Suppressor macrophage treated with lipopolysaccharide for 1 hour (primary cell): ENCODE results near the gene TBCD.

Source experiments
- DNase-seq, 3 donors: peaks; one replicate each; pipeline ENCODE4 v3.0.0-alpha.2; 2020 to 2022

Gene TBCD

DNA sequence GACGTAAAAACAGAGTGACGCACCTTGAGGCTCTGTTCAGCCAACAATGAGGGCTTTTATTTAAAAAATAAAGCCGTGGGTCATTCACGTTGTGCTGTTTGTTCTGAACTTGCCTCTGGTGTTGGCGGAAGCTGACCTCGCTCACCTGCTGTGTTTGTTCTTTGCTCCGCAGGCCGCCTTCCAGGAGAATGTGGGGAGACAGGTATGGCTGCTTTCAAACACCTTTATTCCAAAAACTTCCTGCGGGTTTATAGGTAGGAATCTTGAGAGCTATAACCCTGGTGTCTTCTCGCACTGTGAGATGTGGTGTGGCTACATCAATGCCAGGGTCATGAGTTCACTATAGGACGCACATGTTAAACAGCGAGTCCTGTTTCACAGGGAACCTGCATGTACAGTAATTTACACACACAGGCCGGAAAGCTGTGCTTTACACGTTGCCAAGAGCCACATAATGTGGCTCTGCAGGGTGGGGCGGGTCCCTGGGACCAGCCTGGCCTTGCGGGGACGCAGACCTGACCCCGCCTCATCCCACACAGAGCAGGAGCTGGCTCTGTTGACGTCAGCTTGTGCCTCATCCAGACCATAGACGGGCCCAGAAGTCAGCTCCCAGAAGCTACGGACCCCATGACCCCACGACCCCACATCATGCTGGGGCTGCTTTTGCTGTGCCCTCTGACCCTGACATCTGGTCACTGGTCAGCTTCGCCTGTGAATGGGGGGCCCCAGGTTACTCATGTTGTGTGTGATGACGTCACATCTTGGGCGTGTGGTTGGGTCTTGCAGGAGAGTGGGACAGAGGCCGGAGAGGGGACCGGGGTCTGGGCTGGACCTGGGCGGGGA, 137.9 kb downstream of the TBCD start:
- no peak for DNase-seq

GRCh38 chr17:82890339-82890730, 138.5 kb downstream of the TBCD start:
- DNase-seq, result no peak

DNA sequence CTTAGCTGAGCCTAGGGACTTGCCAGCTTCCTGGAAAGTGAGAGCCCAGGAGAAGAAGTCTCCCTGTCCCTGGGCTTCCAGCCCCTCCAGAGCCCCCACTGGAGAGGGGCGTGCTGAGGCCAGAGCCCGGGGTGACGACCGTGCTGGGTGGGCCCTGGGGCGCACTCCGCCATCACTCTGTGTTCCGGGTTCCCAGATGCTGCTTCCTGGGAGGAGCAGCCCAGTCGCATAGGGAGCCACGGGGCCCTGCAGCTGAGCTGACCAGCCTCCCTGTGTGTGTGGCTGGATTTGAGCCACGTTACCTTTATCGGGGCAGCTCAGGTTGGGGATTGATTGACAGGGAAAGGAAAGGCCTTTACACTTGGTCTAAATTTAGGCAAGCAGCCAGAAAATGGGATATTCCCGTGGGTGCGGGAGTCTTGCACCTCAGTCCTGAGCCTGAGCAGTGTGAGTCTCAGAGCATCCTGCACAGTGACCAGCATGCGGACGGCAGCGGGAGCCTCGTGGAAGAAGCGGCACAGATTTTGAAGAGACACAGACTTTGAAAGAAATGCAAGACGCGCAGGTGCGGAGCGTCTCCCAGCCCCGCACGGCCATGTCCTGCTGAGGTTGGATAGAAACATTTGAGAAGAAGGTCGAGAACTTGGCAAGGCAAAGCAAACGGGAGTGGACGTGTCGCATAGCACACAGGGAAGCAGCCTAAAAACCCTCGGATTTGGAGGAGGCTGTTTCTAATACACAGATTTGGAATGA, 139.2 kb downstream of the TBCD start:
- DNase-seq, result no peak

GRCh38 chr17:82891911-82892310, 140.0 kb downstream of the TBCD start:
- no peak for DNase-seq

GRCh38 chr17:82892899-82893565, 141.2 kb downstream of the TBCD start:
- DNase-seq, result no peak

- DNase-seq, result peak in 1 of 3 donors; percentile 47
These were observed 141.9 kb downstream of the TBCD start for GRCh38 chr17:82893779-82894178.

- no peak for DNase-seq
These were observed 142.5 kb downstream of the TBCD start for GRCh38 chr17:82894389-82894788.

- no peak for DNase-seq
These were observed 143.2 kb downstream of the TBCD start for GRCh38 chr17:82895087-82895486.

DNA sequence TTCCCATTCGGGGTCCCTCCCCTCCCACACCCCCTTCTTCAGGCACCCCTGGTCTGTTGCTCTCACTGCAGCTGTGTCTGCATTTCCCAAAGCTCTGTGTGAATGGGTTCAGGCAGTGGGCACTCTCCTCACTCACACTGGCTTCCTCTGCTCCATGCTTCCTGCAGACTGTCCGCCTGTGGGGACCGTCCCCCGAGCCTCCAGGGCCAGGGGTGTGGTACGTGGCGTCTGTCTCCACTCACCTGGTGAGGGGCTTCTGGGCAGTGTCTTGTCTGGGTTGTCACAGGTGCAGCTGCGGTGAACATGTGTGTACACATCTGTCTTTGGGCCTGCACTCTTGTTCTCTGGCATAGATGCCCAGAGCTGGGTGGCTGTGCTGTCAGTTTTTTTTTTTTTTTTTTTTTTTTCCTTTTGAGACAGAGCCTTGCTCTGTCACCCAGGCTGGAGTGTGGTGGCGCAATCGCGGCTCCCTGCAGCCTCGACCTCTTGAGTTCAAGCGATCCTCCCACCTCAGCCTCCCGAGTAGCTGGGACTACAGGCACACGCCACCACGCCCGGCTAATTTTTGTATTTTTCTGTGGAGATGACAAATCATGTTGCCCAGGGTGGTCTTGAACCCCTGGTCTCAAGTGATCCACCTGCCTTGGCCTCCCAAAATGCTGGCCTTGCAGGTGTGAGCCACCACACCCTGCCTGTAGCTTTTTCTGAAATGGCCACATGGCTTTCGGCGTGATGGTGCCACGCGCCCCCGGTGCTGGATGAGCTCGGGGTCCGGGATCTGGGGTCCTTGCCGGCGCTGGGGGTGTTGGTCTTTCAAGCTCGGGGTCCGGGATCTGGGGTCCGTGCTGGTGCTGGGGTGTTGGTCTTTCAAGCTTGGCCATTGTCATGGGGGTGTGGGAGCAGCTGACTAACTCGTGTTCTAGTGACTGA, 144.5 kb downstream of the TBCD start:
- DNase-seq, result no peak

- DNase-seq, result no peak
These were observed 145.8 kb downstream of the TBCD start for GRCh38 chr17:82897514-82898249.

GRCh38 chr17:82898976-82899514, 147.2 kb downstream of the TBCD start:
- DNase-seq, result no peak

- no peak for DNase-seq
These were observed 148.1 kb downstream of the TBCD start for GRCh38 chr17:82899941-82900340.

DNA sequence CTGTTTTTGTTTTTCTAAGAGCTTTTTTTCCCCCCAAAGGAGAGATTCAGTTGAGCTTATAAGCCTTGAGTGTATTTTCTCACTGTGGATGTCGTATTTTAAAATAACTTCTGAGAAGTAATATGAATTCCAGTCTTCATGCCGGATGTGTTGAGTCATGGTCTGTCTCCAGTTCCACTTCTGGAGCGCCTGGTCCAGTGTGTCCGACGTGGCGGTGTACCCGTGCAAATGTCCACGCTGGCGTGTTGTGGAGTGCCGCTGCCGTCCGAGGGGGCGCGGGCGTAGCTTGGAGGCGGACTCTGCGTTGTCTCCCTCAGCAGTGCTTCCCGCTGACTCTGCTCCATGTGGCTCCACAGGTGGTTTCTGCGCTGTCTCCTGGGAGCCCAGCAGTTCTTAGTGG, 148.9 kb downstream of the TBCD start:
- no peak for DNase-seq

DNA sequence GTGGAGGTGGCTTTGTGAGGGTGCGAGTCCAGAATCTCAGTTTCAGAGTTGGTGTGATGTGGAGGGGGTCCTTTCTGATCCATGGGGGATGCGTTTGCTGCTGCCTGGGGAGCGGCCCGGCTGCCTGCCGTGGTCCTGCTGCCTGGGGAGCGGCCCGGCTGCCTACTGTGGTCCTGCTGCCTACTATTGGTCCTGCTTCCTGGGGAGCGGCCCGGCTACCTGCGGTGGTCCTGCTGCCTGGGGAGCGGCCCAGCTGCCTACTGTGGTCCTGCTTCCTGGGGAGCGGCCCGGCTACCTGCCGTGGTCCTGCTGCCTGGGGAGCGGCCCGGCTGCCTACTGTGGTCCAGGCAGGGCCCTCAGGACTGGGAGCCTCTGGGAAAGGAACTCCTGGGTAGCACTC, 149.5 kb downstream of the TBCD start:
- no peak for DNase-seq

- DNase-seq, result no peak
These were observed 150.0 kb downstream of the TBCD start for GRCh38 chr17:82901856-82902255.

DNA sequence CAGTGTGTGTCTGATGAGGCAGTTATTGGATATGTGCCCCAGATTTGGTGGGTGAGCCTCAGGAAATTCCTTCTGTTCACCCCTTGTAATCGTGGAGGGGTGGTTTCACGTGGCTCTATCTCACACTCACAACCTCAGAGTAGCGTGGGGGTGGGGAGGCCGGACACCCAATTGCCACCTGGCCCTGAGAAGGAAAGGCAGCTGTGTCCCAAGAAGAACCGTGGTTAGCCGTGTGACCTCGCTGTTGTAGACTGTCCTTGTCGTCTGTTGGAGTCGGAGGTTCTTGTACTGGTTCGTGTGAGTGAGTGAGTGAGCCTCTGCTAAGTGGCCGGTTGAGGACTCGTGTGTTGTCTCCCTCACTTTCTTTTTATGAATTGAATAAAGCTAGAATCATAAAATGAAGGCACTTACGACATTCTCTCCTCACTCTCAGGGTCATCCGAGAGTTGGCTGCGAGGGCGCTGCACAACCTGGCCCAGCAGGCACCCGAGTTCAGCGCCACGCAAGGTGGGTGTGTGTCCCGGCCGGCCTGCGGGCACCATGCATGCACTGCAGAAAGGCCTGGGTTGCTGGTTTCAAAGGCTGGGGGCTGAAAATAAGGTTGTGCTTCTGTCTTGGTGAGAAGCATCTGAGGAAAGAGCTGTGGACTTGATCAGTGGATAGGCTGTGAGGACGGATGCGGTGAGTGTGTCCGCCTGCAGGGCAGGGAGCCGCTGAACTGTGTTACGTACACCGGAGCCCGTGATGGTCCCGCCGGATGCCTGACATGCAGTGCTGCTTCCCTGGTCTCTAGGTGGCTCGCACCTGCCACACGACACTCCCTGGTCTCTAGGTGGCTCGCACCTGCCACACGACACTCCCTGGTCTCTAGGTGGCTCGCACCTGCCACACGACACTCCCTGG, 151.4 kb downstream of the TBCD start:
- no peak for DNase-seq

DNA sequence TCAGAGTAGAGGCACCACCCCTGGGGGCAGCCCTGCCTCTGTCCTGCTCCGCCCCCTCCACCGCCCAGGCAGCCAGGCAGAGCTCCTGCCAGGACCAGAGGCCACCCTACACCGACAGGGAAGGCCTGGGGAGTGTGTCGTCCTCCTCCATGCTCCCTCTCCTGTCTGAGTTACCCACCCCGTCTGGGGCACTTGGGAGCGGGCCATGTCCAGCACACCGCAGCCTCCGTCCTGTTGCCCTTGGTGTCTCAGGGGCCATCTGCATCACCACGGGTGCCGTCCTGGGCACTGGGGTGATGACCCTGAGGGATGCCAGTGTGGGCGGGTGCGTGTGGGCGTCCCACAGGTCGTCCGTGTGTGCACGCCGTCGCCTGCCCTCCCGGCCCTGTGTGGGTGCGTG, 153.3 kb downstream of the TBCD start:
- DNase-seq, result no peak

GRCh38 chr17:82907797-82908542, 156.1 kb downstream of the TBCD start:
- no peak for DNase-seq

GRCh38 chr17:82908543-82909160, 156.8 kb downstream of the TBCD start:
- no peak for DNase-seq
